NB4 (cell line): ENCODE data around the gene C1QTNF6.

ENCODE experiments used
- CTCF ChIP-seq: IDR thresholded peaks from one replicate; pipeline ENCODE4 v1.5.1; 2012; ENCODE audit warnings: low read depth, low read length
- MAX ChIP-seq: IDR thresholded peaks from 2 replicates; pipeline ENCODE4 v1.6.1; 2011; ENCODE audit warnings: low read depth, low read length
- MYC ChIP-seq: IDR thresholded peaks from 2 replicates; pipeline ENCODE4 v1.6.1; 2011; ENCODE audit warnings: low read depth, low read length
- POLR2A ChIP-seq: IDR thresholded peaks from 2 replicates; pipeline ENCODE4 v1.6.1; 2011; ENCODE audit warnings: mild to moderate bottlenecking; ENCODE audit not compliant: insufficient read length; ENCODE audit errors: extremely low read depth

GRCh38 chr22:37164505-37164887 is 23.6 kb downstream of the C1QTNF6 start:
- no peak for TF ChIP-seq CTCF
- no peak for TF ChIP-seq MAX
- TF ChIP-seq POLR2A, result no peak
- no peak for TF ChIP-seq MYC
